Activated naive CD4-positive, alpha-beta T cell treated with anti-CD3 and anti-CD28 coated beads, Interleukin-2, amount 10 ng/mL, durations not matched to agents 7 days and 5 days (primary cell): Measurements from ENCODE around the gene AFF3.
"Not testable (repeated sequence)": the region's sequence is repeated elsewhere in the genome, so short reads cannot be mapped to it uniquely, and the experiment has no call there.

Experiments used
- CTCF ChIA-PET: fragments of 350-600 bp; sonication (Branson Sonifier 250); formaldehyde crosslinking; loops from one replicate; lab custom pipeline; 2021; ENCODE audit warnings: antibody characterized with exemption; lab: Charles Lee
- DNase-seq: peaks from one replicate; pipeline ENCODE4 v3.0.0-alpha.2; 2020
- H3K27ac Mint-ChIP-seq: one replicate; pipeline ENCODE4 v1.8.0; 2021; ENCODE audit warnings: mild to moderate bottlenecking, moderate library complexity, mixed read lengths
- H3K27me3 Mint-ChIP-seq: one replicate; pipeline ENCODE4 v1.8.0; 2021; ENCODE audit warnings: mild to moderate bottlenecking, mixed read lengths
- H3K36me3 Mint-ChIP-seq: one replicate; pipeline ENCODE4 v1.8.0; 2021; ENCODE audit warnings: mixed read lengths
- H3K4me1 Mint-ChIP-seq: one replicate; pipeline ENCODE4 v1.8.0; 2021; ENCODE audit warnings: mixed read lengths
- H3K4me3 Mint-ChIP-seq: one replicate; pipeline ENCODE4 v1.8.0; 2021; ENCODE audit warnings: mild to moderate bottlenecking, moderate library complexity, mixed read lengths
- H3K9me3 Mint-ChIP-seq: one replicate; pipeline ENCODE4 v1.8.0; 2021; ENCODE audit warnings: mixed read lengths

The AFF3 gene

DNA sequence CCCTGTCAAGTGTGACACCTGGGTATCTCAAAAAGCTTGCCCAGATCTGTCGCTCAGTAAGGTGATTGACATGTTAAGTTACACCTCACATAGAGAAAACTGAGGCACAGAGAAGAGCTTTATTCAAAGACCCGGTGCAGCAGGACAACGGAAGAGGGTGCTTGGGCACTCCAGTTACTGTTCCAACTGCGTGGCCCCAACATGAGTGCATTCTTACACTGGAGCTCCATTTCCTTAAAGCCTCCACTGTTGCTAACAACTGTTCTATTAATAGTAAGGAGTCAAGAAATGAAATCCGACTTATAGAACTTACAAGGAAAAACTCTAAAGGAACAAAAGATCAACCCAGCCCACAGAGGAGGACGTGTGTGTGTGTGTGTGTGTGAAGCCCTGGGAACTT lies 597.8 kb downstream of the AFF3 start:
- H3K4me1 Mint-ChIP-seq: no peaks in the 10 kb centered on the region
- no peaks in the 10 kb centered on the region for H3K36me3 Mint-ChIP-seq
- H3K4me3 Mint-ChIP-seq: no peak overlapping the region
- no peak for DNase-seq
- H3K27ac Mint-ChIP-seq: no peak overlapping the region
- CTCF ChIA-PET: no interaction called here
- no peaks in the 10 kb centered on the region for H3K9me3 Mint-ChIP-seq
- H3K27me3 Mint-ChIP-seq: peaks cover 13% of the 10 kb centered on the region

DNA sequence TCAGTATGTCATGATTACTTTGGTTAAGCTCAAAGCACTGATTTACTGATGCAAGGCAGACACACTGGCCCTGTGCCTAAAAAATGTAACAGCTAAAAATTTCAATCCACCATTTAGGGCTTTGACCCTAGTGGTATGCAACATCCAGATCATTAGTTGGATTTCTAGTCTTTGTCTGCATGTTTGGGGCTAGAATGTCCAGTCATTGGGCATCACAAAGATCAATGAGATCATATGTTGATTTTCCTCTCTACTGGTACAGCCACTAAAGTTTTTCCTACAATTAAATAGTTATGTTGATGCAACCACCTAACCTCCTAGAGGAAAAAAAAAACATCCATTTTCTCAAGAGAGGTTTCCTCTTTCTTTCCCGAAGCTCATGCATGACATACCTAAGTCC lies 599.1 kb downstream of the AFF3 start:
- H3K9me3 Mint-ChIP-seq: no peaks in the 10 kb centered on the region
- peaks cover 18% of the 10 kb centered on the region for H3K27me3 Mint-ChIP-seq
- CTCF ChIA-PET: no interaction called here
- no peaks in the 10 kb centered on the region for H3K4me1 Mint-ChIP-seq
- H3K27ac Mint-ChIP-seq: no peak overlapping the region
- DNase-seq: no peak
- H3K4me3 Mint-ChIP-seq: no peak overlapping the region
- H3K36me3 Mint-ChIP-seq: no peaks in the 10 kb centered on the region

DNA sequence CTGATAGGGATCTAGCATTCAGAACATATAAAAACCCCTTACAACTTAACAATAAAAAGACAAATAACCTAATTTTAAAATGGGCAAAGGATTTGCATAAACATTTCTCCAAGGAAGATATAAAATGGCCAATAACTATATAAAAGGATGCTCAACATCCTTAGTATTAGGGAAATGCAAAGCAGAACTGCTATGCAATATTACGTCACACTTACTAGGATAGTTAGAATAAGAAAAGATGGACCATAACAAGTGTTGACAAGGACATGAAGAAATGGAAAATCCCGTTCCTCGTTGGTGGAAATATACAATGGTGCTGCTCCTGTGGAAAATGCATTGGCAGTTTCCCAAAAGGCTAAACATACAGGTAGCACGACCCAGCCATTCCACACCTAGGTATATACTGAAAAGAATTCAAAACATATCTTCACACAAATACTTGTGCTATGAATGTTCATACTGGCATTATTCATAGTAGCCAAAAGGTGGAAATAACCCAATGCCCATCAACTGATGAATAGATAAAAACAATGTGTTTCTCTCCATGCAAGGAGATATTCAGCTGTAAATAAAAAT lies 604.4 kb downstream of the AFF3 start:
- CTCF ChIA-PET: no interaction called here
- DNase-seq: no peak
- Mint-ChIP-seq H3K36me3 (no peaks in the 10 kb centered on the region), H3K4me3 (no peak overlapping the region), H3K27ac (no peak overlapping the region), H3K4me1 (no peaks in the 10 kb centered on the region), H3K9me3 (peaks cover 4% of the 10 kb centered on the region), H3K27me3 (peaks cover 30% of the 10 kb centered on the region)

DNA sequence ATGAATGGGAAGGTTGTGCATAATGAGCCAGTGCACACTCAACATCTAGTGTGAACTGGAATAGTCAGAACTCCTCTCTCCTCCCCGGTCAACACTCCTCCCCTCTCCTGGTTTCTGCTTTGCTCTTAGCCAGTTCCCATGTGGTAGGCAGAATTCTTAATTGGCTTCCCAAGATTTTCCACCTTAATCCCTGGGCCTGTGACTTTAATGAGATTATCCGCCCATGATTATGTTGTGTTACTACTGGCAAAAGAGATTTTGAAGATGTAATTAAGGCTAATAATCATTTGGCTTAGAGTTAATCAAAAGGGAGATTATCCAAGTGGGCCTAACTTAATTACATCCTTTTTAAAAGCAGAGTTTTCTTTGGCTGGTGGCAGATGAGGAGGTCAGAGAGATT lies 618.3 kb downstream of the AFF3 start:
- no peak for DNase-seq
- H3K27me3 Mint-ChIP-seq: peaks cover 15% of the 10 kb centered on the region
- no peaks in the 10 kb centered on the region for H3K4me1 Mint-ChIP-seq
- no peaks in the 10 kb centered on the region for H3K36me3 Mint-ChIP-seq
- H3K4me3 Mint-ChIP-seq: no peak overlapping the region
- no peaks in the 10 kb centered on the region for H3K9me3 Mint-ChIP-seq
- CTCF ChIA-PET: no interaction called here
- no peak overlapping the region for H3K27ac Mint-ChIP-seq

DNA sequence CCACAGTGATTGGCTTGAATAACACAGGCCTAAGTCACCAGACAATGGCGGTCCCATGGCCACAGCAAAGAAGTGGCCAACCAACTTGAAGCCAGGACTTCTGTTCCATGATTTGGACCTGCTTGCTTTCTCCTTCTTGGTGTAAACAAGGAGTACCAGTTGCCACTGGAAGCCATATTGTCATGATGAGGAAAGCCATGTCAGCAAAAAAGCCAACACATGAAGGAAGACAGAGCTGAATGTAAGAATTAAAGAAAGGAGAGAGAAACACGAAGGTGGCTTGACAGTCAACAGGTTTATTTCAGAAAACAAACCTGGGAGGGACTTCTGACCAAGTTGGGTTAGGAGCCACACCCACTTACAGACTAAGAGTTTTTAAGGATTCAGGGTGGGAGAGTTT lies 620.2 kb downstream of the AFF3 start:
- no peak overlapping the region for H3K27ac Mint-ChIP-seq
- H3K4me3 Mint-ChIP-seq: no peak overlapping the region
- DNase-seq: no peak
- CTCF ChIA-PET: no interaction called here
- H3K4me1 Mint-ChIP-seq: no peaks in the 10 kb centered on the region
- H3K36me3 Mint-ChIP-seq: no peaks in the 10 kb centered on the region
- H3K9me3 Mint-ChIP-seq: no peaks in the 10 kb centered on the region
- H3K27me3 Mint-ChIP-seq: peaks cover 18% of the 10 kb centered on the region

DNA sequence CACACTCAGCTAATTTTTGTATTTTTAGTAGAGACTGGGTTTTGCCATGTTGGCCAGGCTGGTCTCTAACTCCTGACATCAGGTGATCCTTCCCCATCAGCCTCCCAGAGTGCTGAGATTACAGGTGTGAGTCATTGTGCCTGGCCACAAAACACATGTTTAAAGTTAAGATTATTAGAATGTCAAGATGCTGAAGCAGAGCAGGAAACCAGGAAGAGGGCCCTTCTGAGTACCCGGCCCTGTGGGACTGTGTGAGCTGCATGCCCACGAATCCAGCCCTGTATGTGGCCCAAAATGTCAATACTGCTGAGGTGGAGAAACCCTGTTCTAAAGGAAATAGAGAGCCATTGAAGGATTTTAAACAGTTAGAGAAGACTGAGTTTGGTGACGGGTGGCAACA lies 621.6 kb downstream of the AFF3 start:
- CTCF ChIA-PET: no interaction called here
- no peak overlapping the region for H3K27ac Mint-ChIP-seq
- no peak for DNase-seq

DNA sequence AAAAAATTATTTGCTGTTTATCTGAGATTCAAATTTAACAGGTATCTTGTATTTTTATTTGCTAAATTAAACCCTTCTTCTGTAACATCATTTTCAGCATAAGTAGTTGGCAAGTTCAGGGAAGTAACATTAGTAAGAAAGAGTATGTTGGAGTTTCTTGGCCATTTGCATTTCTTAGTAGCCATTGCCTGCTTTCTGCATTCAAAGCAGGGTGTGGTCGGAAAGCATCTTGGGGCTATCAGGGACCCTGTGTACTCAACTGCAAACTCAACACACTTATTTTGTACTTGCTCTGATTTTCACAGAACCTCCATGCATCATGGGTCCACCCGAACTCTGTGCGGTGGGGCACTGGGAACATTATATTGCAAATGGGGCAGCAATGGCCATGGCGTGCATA lies 622.2 kb downstream of the AFF3 start:
- H3K4me3 Mint-ChIP-seq: no peak overlapping the region
- H3K27me3 Mint-ChIP-seq: peaks cover 22% of the 10 kb centered on the region
- H3K9me3 Mint-ChIP-seq: no peaks in the 10 kb centered on the region
- no peak overlapping the region for H3K27ac Mint-ChIP-seq
- H3K4me1 Mint-ChIP-seq: no peaks in the 10 kb centered on the region
- no peaks in the 10 kb centered on the region for H3K36me3 Mint-ChIP-seq
- no peak for DNase-seq
- CTCF ChIA-PET: no interaction called here

More for the DNA sequence above, 621.6 kb downstream of the AFF3 start:
- Mint-ChIP-seq H3K36me3 (no peaks in the 10 kb centered on the region), H3K27me3 (peaks cover 22% of the 10 kb centered on the region), H3K9me3 (no peaks in the 10 kb centered on the region), H3K4me1 (no peaks in the 10 kb centered on the region), H3K4me3 (no peak overlapping the region)

DNA sequence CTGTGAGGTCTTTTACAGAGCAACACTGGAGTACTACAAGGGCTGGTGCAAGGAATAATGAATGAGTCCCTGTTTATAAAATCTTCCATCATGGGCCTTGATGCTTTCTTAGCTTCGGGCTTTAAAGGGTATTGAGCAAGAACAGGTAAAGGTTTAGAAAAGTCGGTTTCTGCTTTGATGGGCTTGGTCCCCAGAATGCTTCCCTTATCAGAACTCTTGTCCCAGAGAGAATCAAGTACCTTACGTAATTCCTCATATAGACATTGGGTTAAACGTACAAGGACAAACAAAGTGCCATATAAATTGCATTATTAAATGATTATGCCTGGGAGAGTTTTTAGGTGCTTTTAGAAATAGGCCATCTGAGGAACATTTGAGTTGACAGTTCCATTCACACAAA lies 628.0 kb downstream of the AFF3 start:
- no peak overlapping the region for H3K27ac Mint-ChIP-seq
- no peaks in the 10 kb centered on the region for H3K36me3 Mint-ChIP-seq
- H3K27me3 Mint-ChIP-seq: peaks cover 18% of the 10 kb centered on the region
- no peaks in the 10 kb centered on the region for H3K9me3 Mint-ChIP-seq
- no peaks in the 10 kb centered on the region for H3K4me1 Mint-ChIP-seq
- H3K4me3 Mint-ChIP-seq: no peak overlapping the region
- no peak for DNase-seq
- CTCF ChIA-PET: no interaction called here

DNA sequence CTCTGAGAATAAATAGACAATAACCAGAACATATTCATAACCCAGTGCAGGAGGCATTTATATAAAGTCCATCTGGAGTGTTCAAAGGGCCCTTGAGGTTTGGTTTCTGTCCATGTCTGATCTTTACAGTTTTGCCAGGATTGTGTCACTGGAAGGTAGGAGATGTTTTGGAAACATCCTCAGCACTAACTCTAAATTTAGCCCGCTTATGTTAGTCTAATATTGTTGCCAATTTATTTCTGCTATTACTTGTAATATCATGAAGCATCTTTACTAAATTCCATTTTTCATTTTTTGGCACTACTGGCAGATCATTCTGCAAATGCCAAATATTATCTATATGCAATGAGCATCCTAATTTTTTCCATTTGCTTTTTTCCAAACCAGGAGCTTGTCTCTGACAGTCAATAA lies 630.2 kb downstream of the AFF3 start:
- no peaks in the 10 kb centered on the region for H3K36me3 Mint-ChIP-seq
- no peak for DNase-seq
- CTCF ChIA-PET: interaction anchor here (0.6 kb wide), 1 partner anchor 273 kb away, joined by 3 read pairs; no protein-coding TSS in a partner anchor
- no peaks in the 10 kb centered on the region for H3K9me3 Mint-ChIP-seq
- H3K27ac Mint-ChIP-seq: no peak overlapping the region
- no peak overlapping the region for H3K4me3 Mint-ChIP-seq
- H3K4me1 Mint-ChIP-seq: no peaks in the 10 kb centered on the region
- peaks cover 4% of the 10 kb centered on the region for H3K27me3 Mint-ChIP-seq

DNA sequence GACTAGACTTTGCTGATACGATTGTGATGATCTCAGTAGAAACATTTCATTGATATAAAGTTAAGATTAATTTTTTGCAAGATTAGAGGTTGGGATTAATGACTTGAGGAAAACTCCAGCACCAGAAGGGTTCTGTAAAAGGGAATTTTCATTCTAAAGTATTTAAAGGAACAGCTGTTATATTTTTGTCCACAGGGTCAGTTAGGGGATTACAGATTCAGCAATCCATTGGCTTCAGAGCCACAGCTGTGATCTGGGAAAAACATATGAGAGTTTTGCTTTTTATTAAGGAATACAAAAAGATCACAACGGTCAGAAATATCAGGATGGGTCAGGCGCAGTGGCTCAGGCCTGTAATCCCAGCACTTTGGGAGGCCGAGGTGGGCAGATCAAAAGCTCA lies 633.0 kb downstream of the AFF3 start:
- no peaks in the 10 kb centered on the region for H3K4me1 Mint-ChIP-seq
- H3K27me3 Mint-ChIP-seq: no peaks in the 10 kb centered on the region
- CTCF ChIA-PET: no interaction called here
- no peaks in the 10 kb centered on the region for H3K9me3 Mint-ChIP-seq
- no peak overlapping the region for H3K4me3 Mint-ChIP-seq
- no peak overlapping the region for H3K27ac Mint-ChIP-seq
- DNase-seq: no peak
- H3K36me3 Mint-ChIP-seq: no peaks in the 10 kb centered on the region

DNA sequence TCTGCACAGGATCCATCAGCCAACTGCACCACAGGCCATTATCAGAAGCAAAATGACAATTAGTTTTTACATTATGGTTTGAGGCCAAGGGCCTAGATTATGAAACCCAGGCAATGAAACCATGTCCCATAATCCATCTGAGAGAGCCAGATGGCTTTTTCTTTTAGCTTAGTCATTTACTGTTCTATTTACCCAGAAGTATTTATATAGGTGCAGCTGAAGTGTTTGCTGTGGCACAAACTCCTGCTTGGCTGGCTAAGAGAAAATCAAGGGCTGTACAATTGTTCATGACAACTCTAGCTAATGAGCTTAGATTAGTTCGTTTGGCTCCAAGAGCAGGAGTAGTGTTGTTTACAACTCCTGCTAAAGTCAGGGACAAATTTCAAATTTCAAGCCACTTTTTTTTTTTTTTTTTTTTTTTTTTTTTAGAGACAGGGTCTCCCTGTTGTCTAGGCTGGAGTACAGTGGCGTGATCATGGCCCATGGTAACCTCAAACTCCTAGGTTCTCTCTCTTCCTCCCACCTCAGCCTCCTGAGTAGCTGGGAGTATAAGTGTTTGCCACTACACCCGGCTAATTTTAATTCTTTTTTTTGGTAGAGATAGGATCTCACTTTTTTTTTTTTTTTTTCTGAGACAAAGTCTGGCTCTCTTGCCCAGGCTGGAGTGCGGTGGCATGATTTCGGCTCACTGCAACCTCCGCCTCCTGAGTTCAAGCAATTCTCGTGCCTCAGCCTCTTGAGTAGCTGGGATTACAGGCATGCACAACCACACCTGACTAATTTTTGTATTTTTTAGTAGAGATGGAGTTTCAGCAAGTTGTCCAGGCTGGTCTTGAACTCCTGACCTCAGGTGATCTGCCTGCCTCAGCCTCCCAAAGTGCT lies 634.2 kb downstream of the AFF3 start:
- Mint-ChIP-seq H3K27ac (no peak overlapping the region), H3K9me3 (no peaks in the 10 kb centered on the region), H3K27me3 (no peaks in the 10 kb centered on the region), H3K4me3 (no peak overlapping the region), H3K4me1 (no peaks in the 10 kb centered on the region), H3K36me3 (no peaks in the 10 kb centered on the region)
- CTCF ChIA-PET: interaction anchor here (0.6 kb wide), 1 partner anchor 424 kb away, joined by 4 read pairs; no protein-coding TSS in a partner anchor
- no peak for DNase-seq

DNA sequence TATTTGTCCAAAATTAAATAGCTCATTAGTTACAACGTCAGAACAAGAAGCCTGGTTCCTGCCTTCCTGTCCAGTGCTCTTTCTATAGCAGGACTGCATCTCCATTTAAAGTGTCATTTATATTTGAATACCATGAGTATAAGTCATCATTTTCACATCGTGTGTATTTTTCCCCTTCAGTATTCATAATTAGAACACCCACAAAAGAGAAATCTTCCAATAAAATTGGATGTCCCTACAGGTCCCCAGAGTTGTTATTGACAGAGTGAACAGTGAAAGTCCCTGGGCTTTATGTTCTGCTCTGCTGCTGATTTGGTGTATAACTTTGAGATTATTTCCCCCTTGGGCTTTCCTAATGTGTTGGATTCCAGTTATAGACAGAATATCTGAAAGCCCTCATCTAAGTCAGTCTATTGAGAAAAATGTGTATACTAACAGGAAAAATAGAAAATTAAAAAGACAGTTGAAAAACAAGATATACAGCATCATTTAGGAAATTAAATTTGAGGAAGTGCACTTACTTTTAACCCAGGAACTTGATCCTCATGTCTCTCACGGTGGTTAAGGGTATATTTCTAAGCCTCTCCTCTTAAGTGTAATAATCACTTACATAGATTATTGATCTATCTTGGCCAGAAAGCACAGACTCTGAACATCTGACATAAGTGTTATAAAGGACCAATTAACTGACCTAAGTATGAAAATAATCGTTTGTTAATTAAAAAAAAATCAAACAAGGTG lies 637.4 kb downstream of the AFF3 start:
- no peaks in the 10 kb centered on the region for H3K36me3 Mint-ChIP-seq
- no peak overlapping the region for H3K27ac Mint-ChIP-seq
- no peaks in the 10 kb centered on the region for H3K4me1 Mint-ChIP-seq
- no peaks in the 10 kb centered on the region for H3K9me3 Mint-ChIP-seq
- CTCF ChIA-PET: no interaction called here
- peaks cover 3% of the 10 kb centered on the region for H3K27me3 Mint-ChIP-seq
- no peak overlapping the region for H3K4me3 Mint-ChIP-seq
- DNase-seq: no peak

DNA sequence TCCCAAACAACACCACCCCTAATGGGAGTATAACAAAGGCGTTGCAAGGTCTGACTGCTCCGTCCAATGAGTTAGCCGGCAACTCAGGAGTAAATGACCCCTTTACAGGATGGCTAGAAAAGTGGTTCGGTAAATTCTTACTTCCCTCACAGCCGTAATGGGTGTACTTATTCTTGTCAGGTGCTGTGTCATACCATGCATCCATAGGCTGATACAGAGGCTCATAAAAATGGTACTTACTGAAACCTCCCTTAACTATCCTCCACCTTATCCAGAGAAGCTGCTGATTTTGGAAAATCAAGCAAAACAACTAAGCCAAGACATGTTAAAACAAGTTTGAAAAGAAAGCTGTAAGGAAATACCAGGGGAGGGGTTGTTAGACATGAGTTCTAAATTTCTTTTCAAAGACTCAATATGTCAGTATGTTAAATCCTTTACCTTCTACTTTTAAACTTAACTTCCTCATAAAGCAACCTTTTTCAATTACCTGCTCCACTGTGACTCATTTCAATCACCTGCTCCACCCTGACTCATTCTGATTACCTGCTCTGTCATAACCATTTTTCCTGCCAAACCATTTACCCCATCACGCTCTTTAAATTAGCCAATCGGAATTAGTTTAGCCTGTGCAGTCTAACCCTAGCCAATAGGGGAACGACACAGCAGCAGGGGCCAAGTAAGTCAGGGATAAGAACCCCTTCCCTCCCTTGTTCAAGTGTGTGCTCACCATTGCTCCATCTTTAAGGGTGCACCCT lies 638.6 kb downstream of the AFF3 start:
- DNase-seq: not testable (repeated sequence)

DNA sequence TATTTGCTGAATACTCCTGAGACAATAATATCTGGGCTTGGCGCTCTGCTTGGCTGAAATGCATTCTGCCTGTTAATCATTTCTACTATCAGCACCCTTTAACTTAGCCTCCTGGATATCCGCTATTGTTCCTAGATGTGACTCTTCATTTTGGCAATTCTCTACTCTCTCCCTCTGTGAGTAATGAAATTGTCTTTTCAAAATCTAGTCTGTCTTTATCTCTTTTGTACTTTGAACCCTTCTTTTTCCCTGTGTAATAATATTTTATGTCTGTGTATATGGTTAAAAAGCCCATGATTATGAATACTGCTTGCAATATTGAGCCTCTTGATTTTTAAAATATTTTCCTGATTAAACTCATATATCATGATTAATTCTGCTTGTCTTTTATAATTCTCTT lies 646.4 kb downstream of the AFF3 start:
- Mint-ChIP-seq H3K4me3 (no peak overlapping the region), H3K36me3 (no peaks in the 10 kb centered on the region), H3K9me3 (no peaks in the 10 kb centered on the region), H3K27me3 (peaks cover 23% of the 10 kb centered on the region), H3K4me1 (peaks cover 1% of the 10 kb centered on the region), H3K27ac (no peak overlapping the region)
- CTCF ChIA-PET: no interaction called here
- DNase-seq: no peak

More for the DNA sequence above, 638.6 kb downstream of the AFF3 start:
- H3K4me3 Mint-ChIP-seq, H3K4me1 Mint-ChIP-seq, CTCF ChIA-PET, H3K36me3 Mint-ChIP-seq, H3K27ac Mint-ChIP-seq, H3K9me3 Mint-ChIP-seq: not testable (repeated sequence)
- H3K27me3 Mint-ChIP-seq: peaks cover 11% of the 10 kb centered on the region
